Sigmoid colon (tissue), 7 donors: ENCODE results near the gene SEH1L. TPM values are rescaled to one million over a fixed set of nuclear protein-coding genes. Genes with fewer than 3 reads are reported as not detected.

Source experiments
- DNase-seq: peaks from one replicate; pipeline ENCODE4 v3.0.0-alpha.2; 2019
- H3K27ac ChIP-seq, 4 donors: fragments of 200-600 bp; sonication (generic); one replicate each; pipeline ENCODE4 v1.5.1; 2016 to 2019; ENCODE audit warnings: mild to moderate bottlenecking in 1 of 4
- H3K27me3 ChIP-seq, 3 donors: fragments of 200-600 bp; sonication (generic); one replicate each; pipeline ENCODE4 v1.5.1; 2019; ENCODE audit warnings: mild to moderate bottlenecking in 1 of 3
- H3K36me3 ChIP-seq, 4 donors: fragments of 200-600 bp; sonication (generic); one replicate each; pipeline ENCODE4 v1.5.1; 2016 to 2019
- H3K4me1 ChIP-seq, 4 donors: fragments of 200-600 bp; sonication (generic); one replicate each; pipeline ENCODE4 v1.5.1; 2017 to 2019
- H3K4me3 ChIP-seq, 4 donors: fragments of 200-600 bp; sonication (generic); one replicate each; pipeline ENCODE4 v1.5.1; 2017 to 2019; ENCODE audit warnings: mild to moderate bottlenecking in 2 of 4, moderate library complexity in 1 of 4
- H3K9me3 ChIP-seq, 4 donors: fragments of 200-600 bp in 3 of 4; sonication (generic) in 3 of 4; one replicate each; pipeline versions ENCODE4 v1.5.1 to v1.6.1; 2013 to 2019
- EP300 ChIP-seq, 4 donors: sonication (generic); formaldehyde crosslinking; IDR thresholded peaks; one replicate each; pipeline ENCODE4 v1.6.1; 2017; ENCODE audit warnings: antibody characterized with exemption in 4 of 4
- POLR2A ChIP-seq, 2 donors: fragments of 450-650 bp; IDR thresholded peaks; one replicate each; pipeline ENCODE4 v1.6.1; 2016; ENCODE audit warnings: antibody characterized with exemption in 2 of 2, mild to moderate bottlenecking in 2 of 2, moderate library complexity in 2 of 2
- POLR2AphosphoS5 ChIP-seq, 4 donors: sonication (generic); formaldehyde crosslinking; IDR thresholded peaks; one replicate each; pipeline ENCODE4 v1.6.1; 2017; ENCODE audit warnings: antibody characterized with exemption in 4 of 4
- WGBS, 2 donors: extraction: QIAGEN DNeasy Blood & Tissue Kit; methylation state at CpG; one replicate each; pipeline ENCODE4 v1.1.7; 2013; 5-methylcytosine and 5-hydroxymethylcytosine counted together
- intact Hi-C: fragments of 100-400 bp; cut with DNase I; formaldehyde crosslinking; loops from one replicate; pipeline ENCODE4 v1.15.1; 2023
- polyA plus RNA-seq, 3 donors: library from polyadenylated mRNA; stranded (reverse); fragments of 200-250 nt; gene quantifications; one replicate each; pipeline ENCODE4 v1.2.3, GENCODE V29; 2013
- total RNA-seq, 4 donors: library from RNA; depleted of rRNA; stranded (reverse); fragments of >200 nt; gene quantifications; one replicate each; pipeline ENCODE4 v1.1.0, GENCODE V29; 2016
- TF ChIP-seq, protein P1 (sequence below), 4 experiments: fragments of 450-650 bp in 3 of 4; fragments of 200-600 bp in 1 of 4; IDR thresholded peaks; one replicate each; pipeline ENCODE4 v1.5.1; 2016 to 2019; ENCODE audit warnings: antibody characterized with exemption in 4 of 4, mild to moderate bottlenecking in 3 of 4, moderate library complexity in 2 of 4
- donor health status: healthy with polysubstance abuse.
- donor health status: Bipolar disorder and iron deficiency.
- donor health status: healthy.

SEH1L gene
- total and polyA plus RNA-seq, 7 donors: 15.3 to 38.1 (median 16.3) TPM

DNA sequence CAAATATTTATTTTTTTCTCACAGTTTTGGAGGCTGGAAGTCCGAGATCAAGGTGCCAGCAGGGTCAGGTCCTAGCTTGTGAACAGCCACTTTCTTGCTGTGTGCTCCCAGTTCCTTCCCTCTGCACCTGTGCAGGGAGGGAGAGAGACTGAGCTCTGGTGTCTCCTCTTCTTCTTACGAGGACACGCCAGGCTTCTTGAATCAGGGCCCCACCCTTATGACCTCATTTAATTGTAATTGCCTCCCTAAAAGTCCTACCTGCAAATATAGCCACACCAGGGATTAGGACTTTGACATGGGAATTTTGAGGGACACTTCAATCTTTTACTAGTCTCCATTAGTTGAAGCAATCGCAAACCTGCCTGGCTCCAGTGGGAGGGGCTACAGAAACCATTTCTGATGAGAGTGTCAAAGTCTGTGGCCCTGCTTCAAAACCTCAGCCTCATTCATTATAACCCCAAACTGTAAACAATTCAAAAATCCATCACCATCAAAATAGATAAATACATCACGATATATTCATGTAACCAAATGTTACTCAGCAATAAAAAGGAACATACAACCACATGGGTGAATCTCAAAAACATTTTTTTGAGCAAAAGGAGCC, 18.2 kb upstream of the SEH1L start:
- no peak for TF ChIP-seq EP300 (IDR thresholded peaks at IDR 0.05)
- TF ChIP-seq POLR2A (IDR thresholded peaks at IDR 0.05): no peak
- TF ChIP-seq POLR2AphosphoS5 (IDR thresholded peaks at IDR 0.05): no peak
- TF ChIP-seq, protein P1, sequence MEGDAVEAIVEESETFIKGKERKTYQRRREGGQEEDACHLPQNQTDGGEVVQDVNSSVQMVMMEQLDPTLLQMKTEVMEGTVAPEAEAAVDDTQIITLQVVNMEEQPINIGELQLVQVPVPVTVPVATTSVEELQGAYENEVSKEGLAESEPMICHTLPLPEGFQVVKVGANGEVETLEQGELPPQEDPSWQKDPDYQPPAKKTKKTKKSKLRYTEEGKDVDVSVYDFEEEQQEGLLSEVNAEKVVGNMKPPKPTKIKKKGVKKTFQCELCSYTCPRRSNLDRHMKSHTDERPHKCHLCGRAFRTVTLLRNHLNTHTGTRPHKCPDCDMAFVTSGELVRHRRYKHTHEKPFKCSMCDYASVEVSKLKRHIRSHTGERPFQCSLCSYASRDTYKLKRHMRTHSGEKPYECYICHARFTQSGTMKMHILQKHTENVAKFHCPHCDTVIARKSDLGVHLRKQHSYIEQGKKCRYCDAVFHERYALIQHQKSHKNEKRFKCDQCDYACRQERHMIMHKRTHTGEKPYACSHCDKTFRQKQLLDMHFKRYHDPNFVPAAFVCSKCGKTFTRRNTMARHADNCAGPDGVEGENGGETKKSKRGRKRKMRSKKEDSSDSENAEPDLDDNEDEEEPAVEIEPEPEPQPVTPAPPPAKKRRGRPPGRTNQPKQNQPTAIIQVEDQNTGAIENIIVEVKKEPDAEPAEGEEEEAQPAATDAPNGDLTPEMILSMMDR (IDR thresholded peaks at IDR 0.05): no peak
- intact Hi-C loops: no loop called here
- H3K9me3 ChIP-seq: no peaks in the 10 kb centered on the region
- H3K27me3 ChIP-seq: no peaks in the 10 kb centered on the region
- no peak overlapping the region for H3K4me3 ChIP-seq
- 24 to 76% methylated on average over 5 of the region's 5 CpGs for WGBS, 2 donors
- H3K36me3 ChIP-seq: no peaks in the 10 kb centered on the region
- H3K27ac ChIP-seq: no peak overlapping the region
- H3K4me1 ChIP-seq: peaks cover 0 to 5% (median 2%) of the 10 kb centered on the region in 4 donors
- DNase-seq: no peak

DNA sequence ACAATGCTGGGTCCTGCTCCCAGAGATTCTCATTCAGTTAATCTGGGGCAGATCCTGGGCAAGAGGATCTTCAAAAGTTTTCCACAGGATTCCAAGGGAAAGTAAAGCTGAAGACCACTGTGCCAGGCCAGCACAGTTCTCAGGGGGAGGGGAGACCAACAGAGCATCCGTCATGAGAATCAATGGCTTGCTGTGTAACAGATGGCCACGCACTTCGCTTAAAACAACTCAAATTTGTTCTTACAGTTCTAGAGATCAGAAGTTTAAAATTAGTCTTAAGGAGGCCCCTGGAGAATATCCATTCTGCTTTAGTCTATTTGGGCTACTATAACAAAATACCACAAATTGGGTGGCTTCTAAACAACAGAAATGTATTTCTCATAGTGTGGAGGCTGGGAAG, 17.4 kb upstream of the SEH1L start:
- Histone ChIP-seq H3K36me3 (no peaks in the 10 kb centered on the region), H3K4me3 (no peak overlapping the region), H3K27ac (no peak overlapping the region), H3K27me3 (no peaks in the 10 kb centered on the region), H3K9me3 (no peaks in the 10 kb centered on the region), H3K4me1 (peaks cover 0 to 5% (median 2%) of the 10 kb centered on the region in 4 donors)
- WGBS, 2 donors: 94% methylated on average over 3 of the region's 3 CpGs
- no peak for DNase-seq
- intact Hi-C loops: no loop called here
- TF ChIP-seq EP300 (IDR thresholded peaks at IDR 0.05) (no peak), POLR2AphosphoS5 (IDR thresholded peaks at IDR 0.05) (no peak), POLR2A (IDR thresholded peaks at IDR 0.05) (no peak)
- TF ChIP-seq, protein P1 (IDR thresholded peaks at IDR 0.05): no peak

DNA sequence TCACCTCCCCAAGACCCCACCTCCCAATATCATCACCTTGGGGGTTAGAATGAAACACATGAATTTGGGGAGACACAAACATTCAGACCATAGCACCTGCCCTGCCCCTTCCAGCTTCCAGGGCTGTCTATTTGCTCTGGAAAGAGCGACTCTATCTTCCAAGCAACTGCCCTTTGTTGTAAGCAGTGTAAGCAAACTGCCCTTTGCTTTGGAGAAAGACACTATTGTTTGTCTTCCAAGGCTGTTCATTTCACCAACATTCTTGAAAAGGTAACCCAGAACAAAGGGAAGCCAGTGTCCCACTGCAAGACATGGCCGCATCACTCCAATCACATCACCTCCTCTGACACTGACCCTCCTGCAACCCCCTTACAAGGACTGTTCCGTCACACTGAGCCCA, 16.9 kb upstream of the SEH1L start:
- 80 to 84% methylated on average over 3 of the region's 3 CpGs for WGBS, 2 donors
- intact Hi-C loops: no loop called here
- no peaks in the 10 kb centered on the region for H3K27me3 ChIP-seq
- H3K4me1 ChIP-seq: peaks cover 0 to 5% (median 2%) of the 10 kb centered on the region in 4 donors
- no peak for DNase-seq
- no peak overlapping the region for H3K27ac ChIP-seq
- H3K36me3 ChIP-seq: no peaks in the 10 kb centered on the region
- no peak overlapping the region for H3K4me3 ChIP-seq
- no peaks in the 10 kb centered on the region for H3K9me3 ChIP-seq
- TF ChIP-seq, protein P1 (IDR thresholded peaks at IDR 0.05): no peak
- TF ChIP-seq POLR2A (IDR thresholded peaks at IDR 0.05): no peak
- TF ChIP-seq EP300 (IDR thresholded peaks at IDR 0.05): no peak
- no peak for TF ChIP-seq POLR2AphosphoS5 (IDR thresholded peaks at IDR 0.05)

DNA sequence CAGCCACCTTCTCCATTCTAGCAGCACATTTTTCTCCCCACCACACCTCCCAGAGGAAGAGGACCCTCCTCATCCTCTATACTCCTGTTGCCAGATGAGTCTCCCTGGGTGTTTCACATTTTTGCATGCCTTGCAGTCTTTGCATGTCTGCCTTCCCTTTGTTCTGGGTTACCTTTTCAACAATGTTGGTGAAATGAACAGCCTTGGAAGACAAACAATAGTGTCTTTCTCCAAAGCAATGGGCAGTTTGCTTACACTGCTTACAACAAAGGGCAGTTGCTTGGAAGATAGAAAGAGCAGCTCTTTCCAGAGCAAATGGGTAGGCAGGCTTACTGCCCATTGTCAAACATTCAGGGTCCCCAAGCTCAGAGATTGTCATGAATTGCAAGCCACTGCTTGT, 14.5 kb upstream of the SEH1L start:
- no peak overlapping the region for H3K27ac ChIP-seq
- no peaks in the 10 kb centered on the region for H3K9me3 ChIP-seq
- DNase-seq: no peak
- TF ChIP-seq EP300 (IDR thresholded peaks at IDR 0.05): no peak
- no peak for TF ChIP-seq POLR2A (IDR thresholded peaks at IDR 0.05)
- TF ChIP-seq, protein P1 (IDR thresholded peaks at IDR 0.05): no peak
- TF ChIP-seq POLR2AphosphoS5 (IDR thresholded peaks at IDR 0.05): no peak
- no peaks in the 10 kb centered on the region for H3K27me3 ChIP-seq
- H3K4me3 ChIP-seq: no peak overlapping the region
- H3K36me3 ChIP-seq: no peaks in the 10 kb centered on the region
- intact Hi-C loops: no loop called here
- H3K4me1 ChIP-seq: peaks cover 0 to 5% (median 2%) of the 10 kb centered on the region in 4 donors
